ENCODE data around the gene CFB.
A peak's percentile ranks its signal among the peaks of the same experiment; 100 is the strongest.

DNA sequence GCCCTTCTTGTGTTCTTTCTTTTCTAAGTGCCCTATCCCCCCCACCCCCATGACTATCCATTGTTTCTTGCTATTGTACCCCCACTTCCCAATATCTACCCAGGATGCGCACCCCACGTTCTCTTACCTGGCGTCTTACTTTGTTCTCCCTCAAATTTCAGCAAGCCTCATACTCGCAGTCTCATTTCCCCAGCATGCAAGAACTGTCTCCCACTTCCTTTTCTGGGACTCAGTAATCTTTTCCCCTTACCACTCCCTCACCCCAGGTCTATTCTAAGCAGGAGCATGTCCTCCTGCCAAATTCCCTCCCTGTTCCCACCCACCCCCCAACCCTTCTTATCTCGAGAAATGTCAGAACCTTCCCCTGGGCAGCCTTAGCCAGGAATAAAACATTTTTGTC, 46.7 kb upstream of the CFB start:
- TF ChIP-seq POLR2A (IDR thresholded peaks at IDR 0.05; ENCODE audit: insufficient read depth in 1 of 2, low read depth in 2 of 2, low read length in 2 of 2): 0 out of 4 replicates have a peak, but pooled peaks of 1 of the 2 experiments have one; percentile 6
- TF ChIP-seq POLR2AphosphoS2 (IDR thresholded peaks at IDR 0.05; ENCODE audit: low read depth, low read length): no peak
- TF ChIP-seq RELA (CRISPR knock-in tag; IDR thresholded peaks at IDR 0.05): no peak
- no peak for TF ChIP-seq SMC3 (IDR thresholded peaks at IDR 0.05; ENCODE audit: low read length)
- TF ChIP-seq NR1H2 (CRISPR knock-in tag; IDR thresholded peaks at IDR 0.05; ENCODE audit: borderline replicate concordance, low read depth): no peak
- no peak for TF ChIP-seq GABPA (IDR thresholded peaks at IDR 0.05; ENCODE audit: low read depth, low read length)
- TF ChIP-seq GABPA (CRISPR knock-in tag; IDR thresholded peaks at IDR 0.05; ENCODE audit: low read depth): no peak
- TF ChIP-seq REST (IDR thresholded peaks at IDR 0.05; ENCODE audit: borderline replicate concordance in 1 of 2, low read depth in 1 of 2, low read length in 2 of 2): no peak
- no peak for TF ChIP-seq SMAD1 (CRISPR knock-in tag; IDR thresholded peaks at IDR 0.05; ENCODE audit: borderline replicate concordance, low read depth)
- TF ChIP-seq CTCF (CRISPR knock-in tag; IDR thresholded peaks at IDR 0.05): no peak
- TF ChIP-seq MED8 (CRISPR knock-in tag; IDR thresholded peaks at IDR 0.05; ENCODE audit: insufficient replicate concordance): no peak
- TF ChIP-seq ZNF318 (CRISPR knock-in tag; IDR thresholded peaks at IDR 0.05): no peak
